ENCODE measurements around the gene NHERF2.

DNA sequence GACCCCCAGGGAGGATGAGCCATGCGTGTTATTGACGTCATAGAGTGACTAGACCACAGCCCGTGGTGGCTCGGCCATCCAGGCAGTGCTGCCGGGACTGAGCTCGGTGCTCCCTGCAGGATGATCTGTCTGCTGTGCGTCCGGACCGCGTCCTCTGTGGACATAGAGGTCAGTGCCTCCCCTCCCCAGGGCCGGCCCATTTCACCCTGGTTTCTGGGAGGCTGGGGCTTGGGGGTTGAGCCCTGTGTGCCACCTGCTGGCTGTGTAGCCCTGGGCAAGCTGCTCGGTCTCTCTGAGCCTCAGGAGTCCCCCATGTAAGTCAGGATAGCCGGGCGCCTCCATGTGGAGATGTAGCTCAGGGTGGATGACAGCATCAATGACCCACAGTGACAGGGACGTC is 29.4 kb downstream of the NHERF2 start:
- TF ChIP-seq, protein P1, sequence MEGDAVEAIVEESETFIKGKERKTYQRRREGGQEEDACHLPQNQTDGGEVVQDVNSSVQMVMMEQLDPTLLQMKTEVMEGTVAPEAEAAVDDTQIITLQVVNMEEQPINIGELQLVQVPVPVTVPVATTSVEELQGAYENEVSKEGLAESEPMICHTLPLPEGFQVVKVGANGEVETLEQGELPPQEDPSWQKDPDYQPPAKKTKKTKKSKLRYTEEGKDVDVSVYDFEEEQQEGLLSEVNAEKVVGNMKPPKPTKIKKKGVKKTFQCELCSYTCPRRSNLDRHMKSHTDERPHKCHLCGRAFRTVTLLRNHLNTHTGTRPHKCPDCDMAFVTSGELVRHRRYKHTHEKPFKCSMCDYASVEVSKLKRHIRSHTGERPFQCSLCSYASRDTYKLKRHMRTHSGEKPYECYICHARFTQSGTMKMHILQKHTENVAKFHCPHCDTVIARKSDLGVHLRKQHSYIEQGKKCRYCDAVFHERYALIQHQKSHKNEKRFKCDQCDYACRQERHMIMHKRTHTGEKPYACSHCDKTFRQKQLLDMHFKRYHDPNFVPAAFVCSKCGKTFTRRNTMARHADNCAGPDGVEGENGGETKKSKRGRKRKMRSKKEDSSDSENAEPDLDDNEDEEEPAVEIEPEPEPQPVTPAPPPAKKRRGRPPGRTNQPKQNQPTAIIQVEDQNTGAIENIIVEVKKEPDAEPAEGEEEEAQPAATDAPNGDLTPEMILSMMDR (IDR thresholded peaks at IDR 0.05): peak in 8 of 12 donors; percentile 12 to 40 (median 14)
- no peak for TF ChIP-seq POLR2A (IDR thresholded peaks at IDR 0.05)
